Dermis microvascular lymphatic vessel endothelial cell (primary cell): ENCODE results near the gene SEL1L2. TPM values are rescaled to one million over a fixed set of nuclear protein-coding genes. Genes with fewer than 3 reads are reported as not detected.
"Not testable (repeated sequence)": the region's sequence is repeated elsewhere in the genome, so short reads cannot be mapped to it uniquely, and the experiment has no call there.

Experiments used
- DNase-seq, 2 donors: peaks; one replicate each; pipeline versions ENCODE4 v3.0.0 to v3.0.0-alpha.2; 2010; ENCODE audit warnings: low read depth in 2 of 2
- total RNA-seq: library from RNA; depleted of rRNA; stranded (reverse); fragments of >200 nt; gene quantifications from 2 replicates; pipeline ENCODE4 v1.2.1, GENCODE V29; 2014

SEL1L2 gene
- not detected in 2 replicates for total RNA-seq

DNA sequence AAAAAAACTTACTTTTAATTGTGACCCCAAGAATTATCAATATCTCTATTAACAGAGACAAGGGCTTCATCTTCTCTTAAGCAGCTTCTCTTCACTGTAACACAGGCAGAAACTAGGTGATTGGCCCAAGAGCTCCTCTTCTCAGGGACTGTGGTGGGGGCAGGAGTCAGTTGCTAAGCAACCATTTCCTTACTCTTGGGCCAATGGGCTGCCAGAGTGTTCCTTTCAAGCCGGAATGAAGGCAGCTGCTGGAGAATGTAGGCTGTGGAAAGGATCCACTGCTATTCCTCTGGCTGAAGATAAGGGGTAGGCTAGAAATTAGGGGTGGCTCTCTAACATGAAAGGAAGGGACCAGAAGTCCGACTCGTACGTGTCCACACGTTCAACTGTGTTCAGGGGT lies at the start of gene SEL1L2:
SEL1L2 (minus strand) TSS at position 150 of the 400 bp plus-strand sequence; CDS start at position 70, 80 bp downstream.
- no peak for DNase-seq

- no peak for DNase-seq
Observed at GRCh38 chr20:14036567-14036966, 46.2 kb upstream of the SEL1L2 start.

GRCh38 chr20:14033310-14033709 lies 42.9 kb upstream of the SEL1L2 start:
- DNase-seq, result no peak

GRCh38 chr20:14030991-14031390 lies 40.6 kb upstream of the SEL1L2 start:
- DNase-seq, result no peak

DNA sequence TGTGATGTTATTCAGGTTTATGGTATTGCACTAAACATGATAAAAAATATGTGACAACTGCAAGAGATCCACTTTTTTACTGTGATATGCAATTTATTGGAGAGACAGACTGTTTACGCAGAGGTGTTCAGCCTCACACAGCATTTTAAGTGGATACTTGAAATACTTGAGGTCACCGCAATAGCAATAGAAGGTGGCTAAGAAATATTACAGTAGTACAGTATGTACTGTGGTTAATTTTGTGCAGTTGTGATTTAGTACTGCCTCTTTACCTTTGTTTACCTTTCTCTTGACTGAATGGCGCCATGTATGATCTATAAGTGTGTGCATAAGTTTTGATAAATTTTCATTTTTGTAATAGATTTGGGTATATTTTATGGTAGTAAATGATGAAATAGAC lies 22.3 kb upstream of the SEL1L2 start:
- DNase-seq, result no peak

- no peak for DNase-seq
Observed at GRCh38 chr20:14009208-14009607, 18.8 kb upstream of the SEL1L2 start.

DNA sequence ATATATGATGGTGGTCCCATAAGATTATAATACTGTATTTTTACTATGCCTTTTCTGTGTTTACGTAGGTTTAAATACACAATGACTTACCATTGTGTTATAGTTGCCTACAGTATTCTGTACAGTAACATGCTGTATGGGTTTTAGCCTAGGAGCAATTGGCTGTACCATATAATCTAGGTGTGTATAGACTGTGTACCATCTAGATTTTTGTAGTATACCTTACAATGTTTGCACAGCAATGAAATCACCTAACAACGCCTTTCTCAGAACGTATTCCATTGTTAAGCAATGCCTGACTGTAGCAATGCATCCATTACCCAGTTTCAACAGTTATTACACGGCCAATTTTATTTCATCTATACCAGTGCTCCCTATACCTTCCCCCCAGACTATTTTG lies 15.6 kb upstream of the SEL1L2 start:
- DNase-seq, result no peak

- no peak for DNase-seq
Observed at GRCh38 chr20:14000917-14001316, 10.5 kb upstream of the SEL1L2 start.

- DNase-seq, result no peak
Observed at GRCh38 chr20:13996265-13996664, 5.9 kb upstream of the SEL1L2 start.

GRCh38 chr20:13995841-13996240 lies 5.4 kb upstream of the SEL1L2 start:
- DNase-seq, result peak in 1 of 2 donors; percentile 8

DNA sequence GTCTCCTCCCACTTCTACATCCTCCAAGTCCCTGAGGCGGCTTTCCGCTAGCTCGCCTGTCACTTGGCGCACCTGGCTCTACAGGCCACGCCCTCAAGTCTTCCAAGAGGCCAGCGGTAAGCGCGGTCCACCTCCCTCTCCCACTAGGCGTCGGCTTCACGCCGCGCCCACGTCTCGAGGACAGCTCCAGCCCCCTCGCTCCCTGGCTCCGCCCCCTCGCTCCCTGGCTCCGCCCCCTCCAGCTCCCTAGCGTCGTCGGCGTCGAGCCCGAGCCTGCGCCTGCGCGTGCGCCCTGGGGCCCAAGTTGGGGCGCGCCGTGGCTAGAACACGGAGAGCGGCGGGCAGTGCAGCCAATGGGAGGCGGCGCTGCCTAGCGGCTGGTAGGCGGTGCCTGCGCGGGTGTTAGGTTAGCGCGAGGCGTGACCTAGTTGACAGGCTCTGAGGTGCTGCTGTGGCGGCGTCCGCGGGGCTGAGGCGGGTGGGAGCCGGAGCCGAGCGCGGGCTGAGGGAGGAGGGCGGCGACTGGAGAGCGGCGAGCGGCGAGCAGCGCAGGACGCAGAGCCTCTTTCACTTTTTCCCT lies 4.8 kb upstream of the SEL1L2 start, which contains the start of gene MACROD2:
MACROD2 (plus strand) TSS at position 431 of the 580 bp plus-strand sequence.
- DNase-seq, result peak; percentile 66 to 83

DNA sequence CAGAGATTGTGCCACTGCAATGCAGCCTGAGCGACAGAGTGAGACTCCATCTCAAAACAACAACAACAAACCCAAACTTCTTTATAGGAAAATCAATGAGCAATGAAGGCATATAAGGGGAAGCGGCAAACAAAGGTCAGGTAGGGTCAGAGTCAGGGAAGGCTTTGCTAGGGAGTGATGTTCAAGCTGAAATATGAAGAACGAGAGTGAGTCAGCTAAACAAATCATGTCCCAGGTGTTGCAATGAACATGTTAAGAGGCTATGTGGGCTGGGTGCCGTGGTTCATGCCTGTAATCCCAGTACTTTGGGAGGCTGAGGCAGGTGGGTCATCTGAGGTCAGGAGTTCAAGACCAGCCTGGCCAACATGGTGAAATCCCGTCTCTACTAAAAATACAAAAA lies 1.5 kb upstream of the SEL1L2 start:
- DNase-seq, result not testable (repeated sequence)

DNA sequence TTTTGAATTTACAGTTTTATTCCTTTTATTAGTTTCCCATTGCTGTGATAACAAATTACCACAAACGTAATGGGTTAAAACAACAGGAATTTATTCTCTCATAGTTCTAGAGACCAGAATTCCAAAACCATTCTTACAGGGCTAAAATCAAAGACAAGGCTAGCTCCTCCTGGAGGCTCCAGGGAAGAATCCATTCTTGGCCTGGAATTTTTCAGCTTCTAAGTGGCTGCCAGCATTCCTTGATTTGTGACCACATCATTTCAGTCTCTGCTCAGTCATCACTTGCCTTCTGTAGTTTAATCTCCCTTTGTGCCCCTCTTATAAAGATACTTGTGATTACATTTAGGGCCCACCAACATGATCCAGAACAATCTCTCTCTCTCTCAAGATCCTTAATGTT lies 897 bp upstream of the SEL1L2 start:
- no peak for DNase-seq

DNA sequence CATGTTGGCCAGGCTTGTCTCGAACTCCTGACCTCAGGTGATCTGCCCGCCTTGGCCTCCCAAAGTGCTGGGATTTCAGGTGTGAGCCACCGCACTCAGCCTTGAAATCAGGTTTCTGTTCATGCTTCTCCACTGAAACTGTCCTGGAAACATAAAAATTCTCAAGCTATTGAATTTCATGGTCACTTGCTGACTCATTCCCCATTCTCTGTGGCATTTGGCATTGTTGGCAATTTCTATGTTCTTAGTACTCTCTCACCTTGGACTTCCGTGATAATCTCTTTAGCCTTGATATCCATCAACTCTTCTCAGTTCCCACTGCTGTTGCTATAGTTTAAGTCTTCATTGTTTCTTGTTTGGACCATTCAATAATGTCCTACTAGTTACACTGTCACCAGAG lies 6.2 kb downstream of the SEL1L2 start:
- no peak for DNase-seq

DNA sequence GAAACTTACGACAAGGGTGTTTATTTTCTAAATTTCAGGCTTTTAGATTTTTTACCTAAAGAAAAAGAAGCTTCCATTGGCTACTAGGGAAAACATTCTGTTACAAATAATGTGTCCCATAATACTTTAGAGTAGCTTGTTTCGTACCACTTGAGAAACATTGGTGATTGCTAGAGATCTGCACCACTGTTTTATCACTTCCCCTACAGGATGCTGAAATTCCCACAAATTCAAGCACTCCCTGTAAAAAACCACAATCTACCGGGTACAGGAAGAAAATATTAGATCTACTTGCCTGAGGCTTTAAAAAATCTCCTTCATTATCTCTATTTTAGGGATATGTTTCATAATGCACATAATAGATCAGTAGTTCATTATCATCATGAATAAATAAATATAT lies 29.9 kb downstream of the SEL1L2 start:
- no peak for DNase-seq

DNA sequence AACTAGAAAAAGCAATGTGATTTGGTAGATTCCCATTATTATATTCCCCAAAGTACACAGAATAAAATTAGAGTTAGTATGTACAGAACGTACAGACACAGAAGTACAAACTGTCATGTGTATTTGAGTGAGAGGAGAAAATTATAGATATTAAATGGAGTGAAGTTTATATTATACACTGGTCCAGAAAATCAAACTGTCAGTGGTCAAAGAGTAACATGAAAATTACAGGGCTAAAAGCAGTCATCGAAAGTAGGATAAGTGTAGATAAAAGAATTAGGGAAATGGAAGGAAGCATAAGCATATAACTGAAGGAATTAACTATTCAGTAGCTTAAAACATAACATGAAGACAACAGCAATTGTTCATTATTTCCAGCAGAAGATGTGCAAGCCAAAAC lies 30.3 kb downstream of the SEL1L2 start:
- DNase-seq, result no peak

DNA sequence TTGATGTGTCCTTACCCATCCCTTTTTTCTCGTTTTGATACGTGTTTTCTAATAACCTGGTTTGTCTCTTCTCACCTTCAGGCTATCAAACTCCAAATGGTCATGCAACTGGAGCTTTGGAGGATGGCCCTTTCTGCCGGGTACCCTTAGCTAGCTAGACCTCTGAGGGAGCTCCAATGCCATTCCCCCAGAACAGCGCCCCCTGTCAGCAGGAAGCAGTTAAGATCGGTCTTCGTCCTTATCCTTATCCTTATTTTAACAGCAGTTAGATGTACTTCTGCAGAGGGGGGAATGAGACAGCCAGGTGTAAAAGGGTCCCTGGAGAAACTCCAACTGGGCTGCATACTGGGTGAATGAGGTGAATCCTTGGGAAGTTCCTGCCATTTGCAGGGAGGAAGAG lies 37.2 kb downstream of the SEL1L2 start:
- DNase-seq, result no peak

DNA sequence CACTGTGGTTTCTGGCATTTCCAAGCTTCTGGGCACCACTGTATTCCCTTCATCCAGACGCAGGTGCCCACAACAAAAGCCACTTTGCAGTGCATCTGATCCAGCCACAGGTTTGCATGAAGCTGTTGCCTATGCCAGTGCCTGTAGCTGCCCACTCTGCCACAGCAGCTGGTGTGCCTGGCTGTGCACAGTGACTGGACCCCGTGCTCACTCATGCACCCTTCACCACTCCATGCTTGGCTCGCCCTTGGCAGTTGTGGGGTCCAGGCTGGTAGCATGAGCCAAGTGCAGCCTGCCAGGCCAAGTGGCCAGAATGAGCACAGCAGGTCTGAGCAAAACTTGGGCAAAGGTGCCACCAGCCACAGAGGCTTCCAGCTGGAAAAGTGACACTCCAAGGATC lies 42.7 kb downstream of the SEL1L2 start:
- no peak for DNase-seq

GRCh38 chr20:13941031-13941430 lies 49.4 kb downstream of the SEL1L2 start:
- no peak for DNase-seq

GRCh38 chr20:13936781-13937576 lies 53.4 kb downstream of the SEL1L2 start:
- DNase-seq, result no peak

DNA sequence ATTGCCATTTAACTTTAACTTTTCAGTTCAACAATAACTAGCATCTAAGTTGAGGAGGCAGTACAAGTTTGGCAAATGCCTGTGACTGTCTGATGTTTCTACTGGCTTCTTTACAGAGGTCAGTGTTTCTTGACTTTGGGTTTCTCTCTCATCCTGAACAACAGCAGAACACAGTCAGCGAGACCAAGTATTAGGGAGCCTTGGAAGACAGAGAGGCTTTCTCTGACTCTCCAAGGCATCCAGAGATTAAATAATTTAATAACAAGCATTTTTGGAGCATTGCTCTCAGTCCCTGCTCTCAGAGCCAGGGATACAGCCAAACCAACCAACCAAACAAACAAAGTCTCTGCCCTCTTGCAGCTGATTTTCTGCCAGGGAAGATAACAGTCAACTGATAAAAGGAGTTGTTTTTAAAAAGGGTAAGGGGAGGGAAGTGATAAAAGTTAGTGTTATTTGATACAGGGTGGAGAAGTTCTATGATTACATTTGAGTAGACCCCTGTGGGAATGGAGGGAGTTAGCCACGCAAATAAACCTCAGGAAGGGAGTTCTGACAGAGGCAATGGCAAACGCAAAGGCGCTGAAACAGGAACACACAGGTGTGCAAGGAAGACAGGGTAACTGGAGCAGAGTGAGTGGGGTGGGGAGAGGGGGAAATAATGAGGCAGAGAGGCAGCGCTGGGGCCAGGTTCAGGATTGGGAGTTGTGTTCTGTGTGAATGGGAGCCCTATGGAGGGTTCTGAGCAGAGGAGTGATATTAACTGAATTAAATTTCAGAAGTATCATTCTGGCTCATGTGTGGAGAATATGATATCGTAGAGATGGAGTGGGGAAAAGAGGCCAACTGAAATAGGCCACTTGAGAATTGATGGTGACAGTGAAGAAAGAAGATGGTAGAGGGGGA lies 55.2 kb downstream of the SEL1L2 start:
- DNase-seq, result no peak

- DNase-seq, result no peak
Observed at GRCh38 chr20:13930281-13930680, 60.1 kb downstream of the SEL1L2 start.
